ENCODE measurements around the gene DENND6A. TPM values are rescaled to one million over a fixed set of nuclear protein-coding genes. Genes with fewer than 3 reads are reported as not detected.
"Not testable (repeated sequence)": the region's sequence is repeated elsewhere in the genome, so short reads cannot be mapped to it uniquely, and the experiment has no call there.

DENND6A gene
- total and polyA plus RNA-seq, 3 donors from 2014 or later, result 16.0 to 20.6 (median 18.7) TPM

- TF ChIP-seq CTCF (IDR thresholded peaks at IDR 0.05) (no peak), POLR2A (IDR thresholded peaks at IDR 0.05) (no peak)
- Histone ChIP-seq H3K4me1 (no peaks in the 10 kb centered on the region), H3K27ac (no peak overlapping the region), H3K9me3 (no peaks in the 10 kb centered on the region), H3K36me3 (ENCODE audit: low read depth, missing control alignments) (no peaks in the 10 kb centered on the region), H3K27me3 (no peaks in the 10 kb centered on the region), H3K4me3 (no peak overlapping the region)
- DNase-seq, result no peak
- 86 to 90% methylated on average over 9 of the region's 9 CpGs for WGBS, 2 donors
- intact Hi-C loops (cut with DNase I; ENCODE audit: low total_unique reads), result no loop called here
Measured at GRCh38 chr3:57700737-57701136, 7.9 kb upstream of the DENND6A start.

- DNase-seq, result no peak
- H3K4me1 ChIP-seq, result no peaks in the 10 kb centered on the region
- 91 to 97% methylated on average over 2 of the region's 2 CpGs for WGBS, 2 donors
- H3K27ac ChIP-seq, result no peak overlapping the region
- no peaks in the 10 kb centered on the region for H3K36me3 ChIP-seq (ENCODE audit: low read depth, missing control alignments)
- TF ChIP-seq CTCF (IDR thresholded peaks at IDR 0.05) (no peak), POLR2A (IDR thresholded peaks at IDR 0.05) (no peak)
- H3K9me3 ChIP-seq, result no peaks in the 10 kb centered on the region
- no peaks in the 10 kb centered on the region for H3K27me3 ChIP-seq
- no peak overlapping the region for H3K4me3 ChIP-seq
- intact Hi-C loops (cut with DNase I; ENCODE audit: low total_unique reads), result loop anchor here (10.0 kb wide), 1 partner anchor 55 kb away; the partner anchor contains the start of gene SLMAP
Measured at GRCh38 chr3:57699591-57699990, 6.7 kb upstream of the DENND6A start.

GRCh38 chr3:57696801-57697321 is 4.0 kb upstream of the DENND6A start:
- H3K36me3 ChIP-seq (ENCODE audit: low read depth, missing control alignments), result no peaks in the 10 kb centered on the region
- H3K4me3 ChIP-seq, result no peak overlapping the region
- TF ChIP-seq CTCF (IDR thresholded peaks at IDR 0.05) (no peak), POLR2A (IDR thresholded peaks at IDR 0.05) (no peak)
- WGBS, 2 donors, result 62 to 63% methylated on average over 3 of the region's 3 CpGs
- no peaks in the 10 kb centered on the region for H3K4me1 ChIP-seq
- no peak for DNase-seq
- H3K27me3 ChIP-seq, result no peaks in the 10 kb centered on the region
- H3K9me3 ChIP-seq, result no peaks in the 10 kb centered on the region
- intact Hi-C loops (cut with DNase I; ENCODE audit: low total_unique reads), result loop anchor here (10.0 kb wide), 1 partner anchor 58 kb away; the partner anchor contains the start of gene SLMAP
- H3K27ac ChIP-seq, result no peak overlapping the region

GRCh38 chr3:57694146-57694545 is 1.3 kb upstream of the DENND6A start:
- WGBS, 2 donors, result 69 to 72% methylated on average over 13 of the region's 13 CpGs
- no peak overlapping the region for H3K4me3 ChIP-seq
- H3K27ac ChIP-seq, result no peak overlapping the region
- intact Hi-C loops (cut with DNase I; ENCODE audit: low total_unique reads), result loop anchor here (10.0 kb wide), 1 partner anchor 61 kb away; the partner anchor contains the start of gene SLMAP
- no peaks in the 10 kb centered on the region for H3K9me3 ChIP-seq
- no peak for DNase-seq
- TF ChIP-seq CTCF (IDR thresholded peaks at IDR 0.05) (no peak), POLR2A (IDR thresholded peaks at IDR 0.05) (no peak)
- H3K4me1 ChIP-seq, result peaks cover 8% of the 10 kb centered on the region
- H3K36me3 ChIP-seq (ENCODE audit: low read depth, missing control alignments), result no peaks in the 10 kb centered on the region
- no peaks in the 10 kb centered on the region for H3K27me3 ChIP-seq

- H3K27me3 ChIP-seq; H3K36me3 ChIP-seq (ENCODE audit: low read depth, missing control alignments); H3K9me3 ChIP-seq; DNase-seq: not testable (repeated sequence)
- Histone ChIP-seq H3K4me1 (peaks cover 13% of the 10 kb centered on the region), H3K4me3 (peak overlapping the region; percentile 89 to 91), H3K27ac (peak overlapping the region; percentile 95 to 98)
- WGBS, 2 donors, result 0 to 1% methylated on average over 9 of the region's 9 CpGs
- intact Hi-C loops (cut with DNase I; ENCODE audit: low total_unique reads), result loop anchor here (10.0 kb wide), 1 partner anchor 63 kb away; the partner anchor contains the start of gene SLMAP
Measured at GRCh38 chr3:57692133-57692395, 813 bp downstream of the DENND6A start.

Measured in testis (tissue), 3 donors.